Measurements from ENCODE around the gene CRHR1.

CRHR1 gene

DNA sequence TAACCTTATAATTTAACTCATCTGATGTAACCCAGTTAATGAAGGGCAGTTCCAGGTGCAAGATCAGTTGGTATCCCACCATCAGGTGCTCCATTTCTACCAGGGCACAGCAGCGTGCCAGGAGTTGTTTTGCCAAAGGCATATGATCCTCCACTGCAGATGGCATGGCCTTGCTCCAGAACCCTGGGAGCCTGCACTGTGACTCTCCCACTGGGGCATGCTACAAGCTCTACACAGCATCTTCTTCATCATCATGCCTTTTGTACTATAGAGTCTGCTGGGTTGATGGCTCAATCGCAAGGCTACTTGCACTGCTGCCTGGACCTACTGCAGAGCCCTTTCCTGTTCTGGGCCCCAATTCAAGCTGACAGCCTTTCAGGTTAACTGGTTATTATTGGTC is 98.9 kb downstream of the CRHR1 start:
- no peak overlapping the region for H3K4me2 ChIP-seq (ENCODE audit: low read depth, low read length, poor library complexity, severe bottlenecking)
- no peaks in the 10 kb centered on the region for H3F3A ChIP-seq (ENCODE audit: insufficient read depth)
- H3K9ac ChIP-seq (ENCODE audit: low read length), result no peak overlapping the region
- H3K9me3 ChIP-seq (ENCODE audit: insufficient read depth, low read length), result no peaks in the 10 kb centered on the region
- no peaks in the 10 kb centered on the region for H3K36me3 ChIP-seq (ENCODE audit: low read length)
- H3K9me2 ChIP-seq (replicated peaks; ENCODE audit: insufficient read depth, low read length), result no peaks in the 10 kb centered on the region
- H3K27ac ChIP-seq (ENCODE audit: low read depth, low read length), result no peak overlapping the region
- no peak overlapping the region for H3K4me3 ChIP-seq (ENCODE audit: insufficient read depth, low read length, poor library complexity, severe bottlenecking)
- TF ChIP-seq EZH2phosphoT487 (conservative IDR thresholded peaks at IDR 0.05; ENCODE audit: low read length), result no peak
- TF ChIP-seq, protein P1, sequence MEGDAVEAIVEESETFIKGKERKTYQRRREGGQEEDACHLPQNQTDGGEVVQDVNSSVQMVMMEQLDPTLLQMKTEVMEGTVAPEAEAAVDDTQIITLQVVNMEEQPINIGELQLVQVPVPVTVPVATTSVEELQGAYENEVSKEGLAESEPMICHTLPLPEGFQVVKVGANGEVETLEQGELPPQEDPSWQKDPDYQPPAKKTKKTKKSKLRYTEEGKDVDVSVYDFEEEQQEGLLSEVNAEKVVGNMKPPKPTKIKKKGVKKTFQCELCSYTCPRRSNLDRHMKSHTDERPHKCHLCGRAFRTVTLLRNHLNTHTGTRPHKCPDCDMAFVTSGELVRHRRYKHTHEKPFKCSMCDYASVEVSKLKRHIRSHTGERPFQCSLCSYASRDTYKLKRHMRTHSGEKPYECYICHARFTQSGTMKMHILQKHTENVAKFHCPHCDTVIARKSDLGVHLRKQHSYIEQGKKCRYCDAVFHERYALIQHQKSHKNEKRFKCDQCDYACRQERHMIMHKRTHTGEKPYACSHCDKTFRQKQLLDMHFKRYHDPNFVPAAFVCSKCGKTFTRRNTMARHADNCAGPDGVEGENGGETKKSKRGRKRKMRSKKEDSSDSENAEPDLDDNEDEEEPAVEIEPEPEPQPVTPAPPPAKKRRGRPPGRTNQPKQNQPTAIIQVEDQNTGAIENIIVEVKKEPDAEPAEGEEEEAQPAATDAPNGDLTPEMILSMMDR (IDR thresholded peaks at IDR 0.05; ENCODE audit: insufficient read depth, low read length, poor library complexity, severe bottlenecking), result no peak
- H3K79me2 ChIP-seq (ENCODE audit: insufficient read depth, low read length), result no peaks in the 10 kb centered on the region
- no peaks in the 10 kb centered on the region for H4K20me1 ChIP-seq (ENCODE audit: low read depth, low read length)
- no peaks in the 10 kb centered on the region for H3K27me3 ChIP-seq (ENCODE audit: low read length)
- no peak overlapping the region for H2AFZ ChIP-seq (ENCODE audit: low read depth, low read length, severe bottlenecking)
